Hypothalamus (tissue), 51 donors: ENCODE measurements around the gene SNRNP70.

Experiments used
- DNase-seq, 51 donors: peaks; one replicate each; lab custom pipeline; 2025; lab: John Stamatoyannopoulos, UW

The SNRNP70 gene

GRCh38 chr19:49141352-49141751, 56.1 kb downstream of the SNRNP70 start:
- DNase-seq = no peak

GRCh38 chr19:49142866-49143335, 57.6 kb downstream of the SNRNP70 start:
- DNase-seq = peak in 50 of 51 donors; percentile 37 to 93 (median 85)

- peak; percentile 34 to 92 (median 75) for DNase-seq
Observed at GRCh38 chr19:49145573-49146407, 60.5 kb downstream of the SNRNP70 start.

GRCh38 chr19:49146408-49146770, 61.1 kb downstream of the SNRNP70 start:
- peak in 13 of 51 donors; percentile 20 to 77 (median 57) for DNase-seq

GRCh38 chr19:49148044-49148682, 62.9 kb downstream of the SNRNP70 start:
- no peak for DNase-seq

- DNase-seq = peak; percentile 13 to 96 (median 80)
Observed at GRCh38 chr19:49148784-49149651, 63.8 kb downstream of the SNRNP70 start.

- DNase-seq = peak in 46 of 51 donors; percentile 30 to 85 (median 61)
Observed at GRCh38 chr19:49149652-49150105, 64.4 kb downstream of the SNRNP70 start.

GRCh38 chr19:49150106-49150943, 65.1 kb downstream of the SNRNP70 start:
- DNase-seq = peak; percentile 54 to 93 (median 82)

GRCh38 chr19:49150944-49151243, 65.6 kb downstream of the SNRNP70 start:
- DNase-seq = no peak

- peak in 27 of 51 donors; percentile 6 to 53 (median 31) for DNase-seq
Observed at GRCh38 chr19:49151267-49152118, 66.2 kb downstream of the SNRNP70 start.

- DNase-seq = no peak
Observed at GRCh38 chr19:49152119-49152550, 66.9 kb downstream of the SNRNP70 start.

- no peak for DNase-seq
Observed at GRCh38 chr19:49153167-49153809, 68.0 kb downstream of the SNRNP70 start.

- DNase-seq = no peak
Observed at GRCh38 chr19:49154279-49154678, 69.0 kb downstream of the SNRNP70 start.

GRCh38 chr19:49155005-49155819, 70.0 kb downstream of the SNRNP70 start, which contains the start of gene HRC:
HRC (minus strand) TSS chr19:49155396; CDS start chr19:49155237, 159 bp downstream.
- no peak for DNase-seq

- no peak for DNase-seq
Observed at GRCh38 chr19:49155820-49156346, 70.6 kb downstream of the SNRNP70 start.

GRCh38 chr19:49157445-49158224, 72.4 kb downstream of the SNRNP70 start, which contains the start of gene TRPM4:
TRPM4 (plus strand) TSS chr19:49157792; CDS start chr19:49157867, 75 bp downstream.
- peak in 47 of 51 donors; percentile 10 to 85 (median 54) for DNase-seq
